ENCODE data around the gene NFATC3. TPM values are rescaled to one million over a fixed set of nuclear protein-coding genes. Genes with fewer than 3 reads are reported as not detected.

NFATC3 gene
- total RNA-seq, 1 donor from 2014 or later: 74.5 TPM

- intact Hi-C loops (cut with DNase I): no loop called here
- H3K27me3 ChIP-seq: no peaks in the 10 kb centered on the region
- no peaks in the 10 kb centered on the region for H3K4me1 ChIP-seq
- H3K9me3 ChIP-seq: no peaks in the 10 kb centered on the region
- peaks cover 4% of the 10 kb centered on the region for H3K36me3 ChIP-seq
- no peak overlapping the region for H3K27ac ChIP-seq
- H3K4me3 ChIP-seq: no peak overlapping the region
- ATAC-seq (no peak), DNase-seq (no peak)
- TF ChIP-seq, protein P1, sequence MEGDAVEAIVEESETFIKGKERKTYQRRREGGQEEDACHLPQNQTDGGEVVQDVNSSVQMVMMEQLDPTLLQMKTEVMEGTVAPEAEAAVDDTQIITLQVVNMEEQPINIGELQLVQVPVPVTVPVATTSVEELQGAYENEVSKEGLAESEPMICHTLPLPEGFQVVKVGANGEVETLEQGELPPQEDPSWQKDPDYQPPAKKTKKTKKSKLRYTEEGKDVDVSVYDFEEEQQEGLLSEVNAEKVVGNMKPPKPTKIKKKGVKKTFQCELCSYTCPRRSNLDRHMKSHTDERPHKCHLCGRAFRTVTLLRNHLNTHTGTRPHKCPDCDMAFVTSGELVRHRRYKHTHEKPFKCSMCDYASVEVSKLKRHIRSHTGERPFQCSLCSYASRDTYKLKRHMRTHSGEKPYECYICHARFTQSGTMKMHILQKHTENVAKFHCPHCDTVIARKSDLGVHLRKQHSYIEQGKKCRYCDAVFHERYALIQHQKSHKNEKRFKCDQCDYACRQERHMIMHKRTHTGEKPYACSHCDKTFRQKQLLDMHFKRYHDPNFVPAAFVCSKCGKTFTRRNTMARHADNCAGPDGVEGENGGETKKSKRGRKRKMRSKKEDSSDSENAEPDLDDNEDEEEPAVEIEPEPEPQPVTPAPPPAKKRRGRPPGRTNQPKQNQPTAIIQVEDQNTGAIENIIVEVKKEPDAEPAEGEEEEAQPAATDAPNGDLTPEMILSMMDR (IDR thresholded peaks at IDR 0.05): no peak
These were observed 129.6 kb downstream of the NFATC3 start for GRCh38 chr16:68214726-68215125.

DNA sequence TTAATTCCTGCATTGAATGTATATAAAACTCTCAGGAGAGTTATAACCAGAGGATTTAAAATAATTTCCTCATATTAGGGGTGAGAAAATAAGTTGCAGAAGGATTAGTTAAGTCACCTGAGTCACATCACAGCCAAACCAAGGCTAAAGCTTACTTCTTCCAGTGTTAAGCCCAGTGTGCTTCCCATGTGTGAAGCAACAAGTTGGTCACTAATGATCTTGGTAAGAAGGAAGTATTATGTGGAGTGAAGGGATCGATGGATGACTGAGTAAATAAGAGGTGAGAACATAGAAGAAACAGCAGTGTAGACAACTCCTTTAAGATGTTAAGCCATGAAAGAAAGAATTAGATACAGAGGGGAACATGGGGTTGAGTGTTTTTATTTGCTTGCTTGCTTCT is 130.1 kb downstream of the NFATC3 start:
- DNase-seq: no peak
- Histone ChIP-seq H3K9me3 (no peaks in the 10 kb centered on the region), H3K4me1 (no peaks in the 10 kb centered on the region), H3K4me3 (no peak overlapping the region), H3K27me3 (no peaks in the 10 kb centered on the region), H3K36me3 (peaks cover 4% of the 10 kb centered on the region), H3K27ac (no peak overlapping the region)
- ATAC-seq: no peak
- TF ChIP-seq, protein P1 (IDR thresholded peaks at IDR 0.05): no peak
- intact Hi-C loops (cut with DNase I): no loop called here

- H3K4me1 ChIP-seq: no peaks in the 10 kb centered on the region
- H3K9me3 ChIP-seq: no peaks in the 10 kb centered on the region
- peaks cover 6% of the 10 kb centered on the region for H3K36me3 ChIP-seq
- no peak overlapping the region for H3K4me3 ChIP-seq
- TF ChIP-seq, protein P1 (IDR thresholded peaks at IDR 0.05): no peak
- no peak overlapping the region for H3K27ac ChIP-seq
- no peak for DNase-seq
- no peak for ATAC-seq
- intact Hi-C loops (cut with DNase I): no loop called here
- no peaks in the 10 kb centered on the region for H3K27me3 ChIP-seq
These were observed 131.1 kb downstream of the NFATC3 start for GRCh38 chr16:68216240-68216639.

DNA sequence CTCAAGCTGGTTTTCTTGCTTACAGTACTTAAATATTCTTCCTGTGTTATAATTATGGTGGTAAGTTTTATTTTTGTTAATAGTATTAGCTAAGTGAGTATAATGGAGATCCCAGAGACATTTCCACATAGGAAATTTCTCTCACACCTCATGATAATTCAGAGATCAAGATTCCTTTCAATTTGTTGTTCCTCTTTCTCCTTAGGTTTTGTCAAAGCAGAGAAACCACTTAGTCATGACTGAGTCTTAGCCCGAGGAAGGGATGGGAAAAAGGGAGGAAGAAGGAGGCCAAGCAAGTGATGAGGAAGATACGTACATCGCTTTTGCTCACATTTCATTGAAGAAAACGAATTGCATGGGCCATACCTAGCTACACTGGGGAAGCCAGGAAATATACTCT is 132.3 kb downstream of the NFATC3 start:
- intact Hi-C loops (cut with DNase I): no loop called here
- Histone ChIP-seq H3K36me3 (peaks cover 15% of the 10 kb centered on the region), H3K9me3 (no peaks in the 10 kb centered on the region), H3K4me1 (no peaks in the 10 kb centered on the region), H3K27ac (no peak overlapping the region), H3K4me3 (no peak overlapping the region), H3K27me3 (no peaks in the 10 kb centered on the region)
- DNase-seq (no peak), ATAC-seq (no peak)
- TF ChIP-seq, protein P1 (IDR thresholded peaks at IDR 0.05): no peak

DNA sequence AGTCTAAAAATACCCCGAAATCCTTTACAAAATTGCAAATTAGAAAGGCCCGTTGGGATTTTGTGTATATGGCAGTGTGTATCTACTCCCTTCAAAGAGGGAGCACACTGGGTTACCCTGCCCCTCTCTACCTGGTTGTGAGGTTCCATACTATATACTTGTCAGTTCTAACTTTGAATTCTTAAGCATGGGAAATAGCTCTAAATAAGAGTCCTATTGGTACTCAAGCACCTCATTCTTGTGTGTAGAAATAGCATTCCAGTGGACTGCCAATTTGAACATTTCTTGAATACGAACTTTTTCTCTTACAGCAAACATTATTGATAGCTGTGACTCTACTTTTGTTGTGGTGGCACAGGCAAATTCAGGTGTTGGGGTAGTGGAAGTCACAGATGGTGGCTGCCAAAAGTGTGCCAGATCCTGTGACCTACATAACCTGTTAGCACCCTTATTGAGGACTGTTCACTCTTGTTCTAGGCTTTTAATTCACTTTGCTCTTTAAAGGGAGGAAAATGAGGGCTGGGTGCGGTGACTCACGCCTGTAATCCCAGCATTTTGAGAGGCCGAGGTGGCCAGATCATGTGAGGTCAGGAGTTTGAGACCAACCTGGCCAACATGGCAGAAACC is 134.7 kb downstream of the NFATC3 start:
- peaks cover 17% of the 10 kb centered on the region for H3K36me3 ChIP-seq
- H3K4me1 ChIP-seq: no peaks in the 10 kb centered on the region
- no peaks in the 10 kb centered on the region for H3K27me3 ChIP-seq
- no peak overlapping the region for H3K27ac ChIP-seq
- intact Hi-C loops (cut with DNase I): no loop called here
- TF ChIP-seq, protein P1 (IDR thresholded peaks at IDR 0.05): no peak
- no peak overlapping the region for H3K4me3 ChIP-seq
- no peaks in the 10 kb centered on the region for H3K9me3 ChIP-seq
- ATAC-seq (peak; percentile 39), DNase-seq (no peak)

GRCh38 chr16:68223072-68223471 is 137.9 kb downstream of the NFATC3 start:
- Histone ChIP-seq H3K27ac (no peak overlapping the region), H3K36me3 (peaks cover 37% of the 10 kb centered on the region), H3K27me3 (no peaks in the 10 kb centered on the region), H3K4me1 (peaks cover 12% of the 10 kb centered on the region), H3K4me3 (no peak overlapping the region), H3K9me3 (no peaks in the 10 kb centered on the region)
- TF ChIP-seq, protein P1 (IDR thresholded peaks at IDR 0.05): no peak
- ATAC-seq: no peak
- DNase-seq: no peak
- intact Hi-C loops (cut with DNase I): no loop called here
